ENCODE data around the gene FARP1.

The FARP1 gene

DNA sequence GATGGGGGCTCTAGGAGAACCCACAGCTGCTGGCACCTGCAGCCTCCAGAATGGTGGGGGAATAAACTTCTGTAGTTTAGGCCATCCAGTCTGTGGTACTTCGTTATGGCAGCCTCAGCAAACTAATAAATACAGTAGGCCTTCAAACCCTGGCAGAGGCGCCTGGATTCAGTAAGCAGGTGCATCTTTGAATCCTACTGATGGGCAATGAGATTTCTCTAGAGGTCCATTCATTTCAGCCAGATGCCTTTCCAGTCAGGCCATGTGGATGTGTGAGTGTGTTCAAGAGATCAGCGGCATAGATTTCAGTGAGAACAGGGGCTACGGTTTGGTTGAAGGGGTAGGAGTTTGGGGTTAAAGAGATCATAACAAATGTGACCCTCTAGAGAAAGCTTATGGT, 217.7 kb downstream of the FARP1 start:
- TF ChIP-seq, protein P1, sequence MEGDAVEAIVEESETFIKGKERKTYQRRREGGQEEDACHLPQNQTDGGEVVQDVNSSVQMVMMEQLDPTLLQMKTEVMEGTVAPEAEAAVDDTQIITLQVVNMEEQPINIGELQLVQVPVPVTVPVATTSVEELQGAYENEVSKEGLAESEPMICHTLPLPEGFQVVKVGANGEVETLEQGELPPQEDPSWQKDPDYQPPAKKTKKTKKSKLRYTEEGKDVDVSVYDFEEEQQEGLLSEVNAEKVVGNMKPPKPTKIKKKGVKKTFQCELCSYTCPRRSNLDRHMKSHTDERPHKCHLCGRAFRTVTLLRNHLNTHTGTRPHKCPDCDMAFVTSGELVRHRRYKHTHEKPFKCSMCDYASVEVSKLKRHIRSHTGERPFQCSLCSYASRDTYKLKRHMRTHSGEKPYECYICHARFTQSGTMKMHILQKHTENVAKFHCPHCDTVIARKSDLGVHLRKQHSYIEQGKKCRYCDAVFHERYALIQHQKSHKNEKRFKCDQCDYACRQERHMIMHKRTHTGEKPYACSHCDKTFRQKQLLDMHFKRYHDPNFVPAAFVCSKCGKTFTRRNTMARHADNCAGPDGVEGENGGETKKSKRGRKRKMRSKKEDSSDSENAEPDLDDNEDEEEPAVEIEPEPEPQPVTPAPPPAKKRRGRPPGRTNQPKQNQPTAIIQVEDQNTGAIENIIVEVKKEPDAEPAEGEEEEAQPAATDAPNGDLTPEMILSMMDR (IDR thresholded peaks at IDR 0.05): no peak

DNA sequence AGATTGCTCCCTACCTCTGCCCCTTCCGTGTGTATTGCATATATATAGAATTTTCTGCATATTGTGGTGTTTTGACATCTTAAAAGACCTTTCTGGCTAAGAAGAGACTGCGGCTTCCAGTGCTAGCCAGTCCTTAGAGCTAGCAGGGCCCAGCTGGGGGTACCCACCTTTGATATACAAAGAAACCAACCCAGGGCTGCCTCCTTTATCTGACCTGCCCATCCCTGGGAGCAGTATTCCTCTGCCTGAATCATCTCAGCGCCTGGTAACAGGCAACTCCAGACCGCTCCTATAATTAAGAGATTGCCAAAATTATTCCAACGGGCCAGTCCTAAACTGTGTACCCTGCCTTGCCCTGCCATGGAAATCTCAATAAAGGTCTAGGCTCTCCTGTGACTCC, 220.4 kb downstream of the FARP1 start:
- TF ChIP-seq, protein P1 (IDR thresholded peaks at IDR 0.05): no peak

DNA sequence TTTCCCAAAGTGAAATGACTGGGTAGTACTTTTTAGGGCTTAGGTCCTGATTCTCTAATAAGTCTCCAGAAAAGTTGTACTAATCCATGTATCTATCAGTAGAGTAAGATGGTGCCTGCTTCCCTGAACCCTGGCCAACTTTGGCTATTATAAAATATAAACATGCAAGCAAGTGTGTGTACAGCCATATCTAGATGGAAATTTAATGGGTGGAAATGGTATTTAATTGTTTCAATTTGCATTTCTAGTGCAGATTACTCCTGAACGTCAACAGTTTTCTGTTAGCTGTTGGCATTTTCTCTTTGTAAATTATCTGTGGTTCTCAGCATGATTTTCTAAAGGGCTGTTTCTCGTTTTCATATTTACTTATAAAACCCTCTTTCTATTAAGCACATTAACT, 221.3 kb downstream of the FARP1 start:
- TF ChIP-seq, protein P1 (IDR thresholded peaks at IDR 0.05): no peak

DNA sequence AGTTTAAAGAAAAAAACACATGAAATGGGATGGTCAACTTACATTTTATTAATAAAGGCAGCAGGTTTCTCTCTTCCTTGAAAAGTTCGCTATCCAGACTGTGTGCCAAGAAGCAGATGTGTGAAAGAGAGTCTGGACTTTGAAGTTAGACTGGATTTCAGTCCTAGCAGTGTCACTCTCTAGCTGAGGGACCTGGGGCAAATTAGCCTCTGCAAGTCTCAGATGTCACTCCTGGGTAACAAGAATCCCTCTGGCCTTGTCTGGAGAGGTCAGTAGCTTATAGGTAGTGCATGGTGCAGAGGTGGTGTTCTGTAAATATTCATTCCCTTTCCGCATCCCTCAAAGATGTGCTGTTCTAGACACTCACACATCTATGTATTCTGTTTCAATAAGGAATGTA, 221.8 kb downstream of the FARP1 start:
- TF ChIP-seq, protein P1 (IDR thresholded peaks at IDR 0.05): no peak

DNA sequence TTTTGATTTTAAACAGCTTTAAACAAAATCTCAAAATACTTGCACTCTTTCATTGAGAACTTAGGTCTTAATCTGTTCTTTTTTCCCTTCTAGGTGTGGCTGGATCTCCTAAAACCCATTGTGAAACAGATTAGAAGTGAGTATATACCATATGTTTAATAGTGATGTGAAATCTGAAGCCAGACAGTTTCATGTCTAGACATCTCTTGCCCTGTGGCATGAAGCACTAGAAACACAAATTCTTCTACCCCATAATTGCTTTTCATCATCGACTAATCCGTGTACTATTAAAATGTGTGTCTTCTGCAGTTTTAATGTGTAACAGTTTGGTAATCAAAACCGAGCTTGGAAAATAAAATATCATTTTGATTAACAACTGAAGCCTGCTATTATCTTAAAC, 222.4 kb downstream of the FARP1 start:
- TF ChIP-seq, protein P1 (IDR thresholded peaks at IDR 0.05): no peak

DNA sequence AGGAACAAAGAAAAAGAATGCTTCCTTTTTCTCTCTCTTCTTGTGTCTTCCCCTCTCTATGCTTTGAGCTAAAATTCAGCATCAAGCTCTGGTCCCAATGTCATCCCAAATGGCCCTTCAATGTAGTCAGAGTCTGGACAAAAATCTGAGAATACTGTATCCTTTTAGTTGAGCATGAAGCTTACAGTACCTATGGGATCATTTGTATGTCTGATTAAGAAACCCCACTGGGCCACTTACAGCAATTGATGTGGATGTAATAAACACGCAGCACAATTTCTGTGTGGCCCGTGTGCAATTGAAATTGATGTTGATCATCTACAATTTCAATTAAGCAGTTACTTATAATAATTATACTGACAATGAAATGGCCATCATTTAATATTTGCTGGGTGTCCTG, 223.1 kb downstream of the FARP1 start:
- TF ChIP-seq, protein P1 (IDR thresholded peaks at IDR 0.05): no peak

DNA sequence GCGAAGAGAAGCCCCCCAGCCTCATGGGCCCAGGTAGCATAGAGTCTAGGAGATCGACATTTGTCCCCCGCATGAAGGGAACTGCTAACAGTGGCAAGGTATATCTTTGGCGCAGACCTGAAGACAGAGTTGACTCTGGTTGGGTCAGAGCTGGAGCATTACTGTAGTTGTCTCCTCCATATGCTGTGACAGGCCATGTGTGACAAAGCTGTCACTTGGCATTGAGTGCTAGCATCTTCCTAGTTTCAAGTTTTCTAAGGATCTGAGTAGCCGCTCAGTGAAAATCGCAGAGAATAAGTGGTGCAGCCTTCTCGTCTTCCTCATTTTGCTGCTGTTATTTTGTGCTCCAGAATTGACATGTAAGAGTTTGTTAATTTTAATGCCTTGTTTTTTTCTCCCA, 223.5 kb downstream of the FARP1 start:
- TF ChIP-seq, protein P1 (IDR thresholded peaks at IDR 0.05): no peak

DNA sequence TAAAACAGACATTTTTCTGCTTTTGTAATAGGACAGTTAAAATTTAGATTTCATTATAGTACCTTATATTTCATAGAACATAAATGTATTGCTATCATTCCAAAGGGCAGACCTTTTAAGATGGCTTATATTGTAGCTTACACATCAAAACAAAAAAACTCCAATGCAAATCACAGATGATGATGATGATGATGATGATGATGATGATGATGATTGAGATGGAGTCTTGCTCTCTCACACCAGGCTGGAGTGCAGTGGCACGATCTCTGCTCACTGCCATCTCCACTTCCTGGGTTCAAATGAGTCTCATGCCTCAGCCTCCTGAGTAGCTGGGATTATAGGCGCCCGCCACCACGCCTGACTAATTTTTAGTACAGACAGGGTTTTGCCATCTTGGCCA, 224.1 kb downstream of the FARP1 start:
- TF ChIP-seq, protein P1 (IDR thresholded peaks at IDR 0.05): no peak

Measured in LNCAP (cell line).